OCI-LY7 (cell line): Measurements from ENCODE around the gene C12orf56. TPM values are rescaled to one million over a fixed set of nuclear protein-coding genes. Genes with fewer than 3 reads are reported as not detected.

Experiments used
- BruUV-seq: library from RNA; stranded (reverse); fragments of 400-500 nt; replicated peaks from 2 replicates; lab custom pipeline; 2021; lab: Mats Ljungman, UMichigan
- CTCF ChIA-PET: fragments of 300-600 bp; sonication (Branson Sonifier 250); formaldehyde crosslinking; loops from one replicate; lab custom pipeline; 2022; ENCODE audit warnings: antibody characterized with exemption; ENCODE audit not compliant: unreplicated experiment; lab: Charles Lee
- POLR2A ChIA-PET: fragments of 300-600 bp; sonication (Branson Sonifier 250); formaldehyde crosslinking; loops from one replicate; lab custom pipeline; 2022; ENCODE audit warnings: antibody characterized with exemption; lab: Charles Lee
- DNase-seq: peaks from one replicate; pipeline ENCODE4 v3.0.0-alpha.2; 2015; ENCODE audit warnings: low spot score
- H2AFZ ChIP-seq: fragments of 200-600 bp; sonication (generic), shearing (Covaris generic); 2 replicates; pipeline ENCODE4 v1.6.1; 2014; ENCODE audit warnings: mild to moderate bottlenecking, antibody characterized with exemption, low read length, moderate library complexity
- H3K27ac ChIP-seq: fragments of 200-600 bp; sonication (generic); 2 replicates; pipeline ENCODE4 v1.5.1; 2014; ENCODE audit warnings: mixed run types, low read depth, mild to moderate bottlenecking, moderate library complexity, low read length, inconsistent platforms; ENCODE audit not compliant: poor library complexity, severe bottlenecking
- H3K36me3 ChIP-seq: fragments of 200-600 bp; sonication (generic); 2 replicates; pipeline ENCODE4 v1.6.1; 2014; ENCODE audit warnings: mild to moderate bottlenecking, antibody characterized with exemption, low read length, moderate library complexity, mixed read lengths; ENCODE audit not compliant: insufficient read depth
- H3K4me1 ChIP-seq: fragments of 200-600 bp; sonication (generic); 2 replicates; pipeline ENCODE4 v1.5.1; 2014; ENCODE audit warnings: mild to moderate bottlenecking, low read length; ENCODE audit not compliant: insufficient read depth, poor library complexity, severe bottlenecking
- H3K4me2 ChIP-seq: fragments of 200-600 bp; sonication (generic); 2 replicates; pipeline ENCODE4 v1.6.1; 2014; ENCODE audit warnings: mild to moderate bottlenecking, low read length
- H3K4me3 ChIP-seq: fragments of 200-600 bp; sonication (generic); 2 replicates; pipeline ENCODE4 v1.5.1; 2014; ENCODE audit warnings: mild to moderate bottlenecking, low read depth, low read length; ENCODE audit not compliant: poor library complexity, severe bottlenecking
- H3K79me2 ChIP-seq: fragments of 200-600 bp; sonication (generic); 2 replicates; pipeline ENCODE4 v1.6.1; 2016; ENCODE audit warnings: low read depth, mild to moderate bottlenecking, low read length, moderate library complexity, mixed read lengths; ENCODE audit not compliant: insufficient read depth
- H3K9me2 ChIP-seq: fragments of 200-600 bp; sonication (generic); 2 replicates; pipeline ENCODE4 v1.6.1; 2016; ENCODE audit warnings: mild to moderate bottlenecking, low read length, mixed read lengths; ENCODE audit not compliant: insufficient read depth
- H3K9me3 ChIP-seq: fragments of 200-600 bp; sonication (generic); 2 replicates; pipeline ENCODE4 v1.6.1; 2014; ENCODE audit warnings: mild to moderate bottlenecking, mixed run types, low read length, mixed read lengths
- H4K20me1 ChIP-seq: fragments of 200-600 bp; sonication (generic); 2 replicates; pipeline ENCODE4 v1.6.1; 2014; ENCODE audit warnings: mild to moderate bottlenecking, antibody characterized with exemption, low read length, moderate library complexity, mixed read lengths; ENCODE audit not compliant: insufficient read depth
- EZH2phosphoT487 ChIP-seq: fragments of 200-600 bp; sonication (generic); IDR thresholded peaks from 2 replicates; pipeline ENCODE4 v1.6.1; 2018; ENCODE audit warnings: low read depth, borderline replicate concordance, mild to moderate bottlenecking, mixed run types, antibody characterized with exemption, low read length, moderate library complexity, mixed read lengths
- intact Hi-C: fragments of 100-400 bp; cut with micrococcal nuclease; formaldehyde crosslinking; loops from one replicate; pipeline ENCODE4 v1.10.0; 2022; ENCODE audit not compliant: unreplicated experiment
- total RNA-seq, 2 experiments: library from RNA; depleted of rRNA in 1 of 2; stranded (reverse); fragments of >200 nt in 1 of 2; shearing (Covaris generic) in 1 of 2; gene quantifications; 2 replicates each; pipeline ENCODE4 v1.2.3, GENCODE V29; 2014 to 2022
- TF ChIP-seq, protein P1 (sequence below): fragments of 200-600 bp; sonication (generic); conservative IDR thresholded peaks from 2 replicates; pipeline ENCODE4 v1.5.1; 2014; ENCODE audit warnings: mild to moderate bottlenecking, antibody characterized with exemption, low read length, moderate library complexity, mixed read lengths

The C12orf56 gene
- total RNA-seq, 2 experiments from 2014 or later = not detected

- ChIA-PET POLR2A (no interaction called here), CTCF (interaction anchor here (0.6 kb wide), 1 partner anchor 131 kb away, joined by 3 read pairs; no protein-coding TSS in a partner anchor)
- BruUV-seq = no TSS peak
- H4K20me1 ChIP-seq = no peaks in the 10 kb centered on the region
- H3K36me3 ChIP-seq = no peaks in the 10 kb centered on the region
- no peaks in the 10 kb centered on the region for H3K9me3 ChIP-seq
- no peaks in the 10 kb centered on the region for H3K79me2 ChIP-seq
- no peak overlapping the region for H3K27ac ChIP-seq
- H2AFZ ChIP-seq = no peak overlapping the region
- no peak for TF ChIP-seq EZH2phosphoT487
- TF ChIP-seq, protein P1, sequence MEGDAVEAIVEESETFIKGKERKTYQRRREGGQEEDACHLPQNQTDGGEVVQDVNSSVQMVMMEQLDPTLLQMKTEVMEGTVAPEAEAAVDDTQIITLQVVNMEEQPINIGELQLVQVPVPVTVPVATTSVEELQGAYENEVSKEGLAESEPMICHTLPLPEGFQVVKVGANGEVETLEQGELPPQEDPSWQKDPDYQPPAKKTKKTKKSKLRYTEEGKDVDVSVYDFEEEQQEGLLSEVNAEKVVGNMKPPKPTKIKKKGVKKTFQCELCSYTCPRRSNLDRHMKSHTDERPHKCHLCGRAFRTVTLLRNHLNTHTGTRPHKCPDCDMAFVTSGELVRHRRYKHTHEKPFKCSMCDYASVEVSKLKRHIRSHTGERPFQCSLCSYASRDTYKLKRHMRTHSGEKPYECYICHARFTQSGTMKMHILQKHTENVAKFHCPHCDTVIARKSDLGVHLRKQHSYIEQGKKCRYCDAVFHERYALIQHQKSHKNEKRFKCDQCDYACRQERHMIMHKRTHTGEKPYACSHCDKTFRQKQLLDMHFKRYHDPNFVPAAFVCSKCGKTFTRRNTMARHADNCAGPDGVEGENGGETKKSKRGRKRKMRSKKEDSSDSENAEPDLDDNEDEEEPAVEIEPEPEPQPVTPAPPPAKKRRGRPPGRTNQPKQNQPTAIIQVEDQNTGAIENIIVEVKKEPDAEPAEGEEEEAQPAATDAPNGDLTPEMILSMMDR = no peak
- intact Hi-C loops = no loop called here
- no peak overlapping the region for H3K4me3 ChIP-seq
- no peaks in the 10 kb centered on the region for H3K4me1 ChIP-seq
- no peaks in the 10 kb centered on the region for H3K9me2 ChIP-seq
- DNase-seq = no peak
- H3K4me2 ChIP-seq = no peak overlapping the region
These were observed 153.2 kb downstream of the C12orf56 start for GRCh38 chr12:64237382-64237781.

DNA sequence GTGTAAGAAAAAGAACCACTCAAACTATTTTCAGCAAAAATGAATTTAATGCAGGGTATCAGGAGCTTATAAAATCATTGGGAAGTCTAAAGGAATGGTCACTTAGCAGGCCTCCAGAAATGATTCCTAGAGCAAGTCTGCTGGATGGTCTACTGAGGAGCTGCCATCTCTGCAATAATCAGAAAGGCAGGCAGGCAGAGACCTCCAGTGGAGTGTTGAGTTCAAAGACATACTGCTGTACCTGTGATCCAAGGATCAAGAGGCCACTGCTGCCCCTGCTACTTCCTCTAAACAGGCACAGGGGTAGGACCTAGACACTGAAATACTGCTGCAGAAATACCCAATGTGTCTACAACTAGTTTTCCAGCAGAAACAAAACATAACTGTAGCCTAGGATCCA lies 154.0 kb downstream of the C12orf56 start:
- Histone ChIP-seq H3K79me2 (no peaks in the 10 kb centered on the region), H3K4me2 (no peak overlapping the region), H2AFZ (no peak overlapping the region), H3K27ac (no peak overlapping the region), H3K4me3 (no peak overlapping the region), H3K9me2 (no peaks in the 10 kb centered on the region), H3K36me3 (no peaks in the 10 kb centered on the region), H3K9me3 (no peaks in the 10 kb centered on the region), H3K4me1 (no peaks in the 10 kb centered on the region), H4K20me1 (no peaks in the 10 kb centered on the region)
- ChIA-PET POLR2A (interaction anchor here (0.6 to 1.0 kb wide), 3 partner anchors 12 to 561 kb away, joined by 3 to 5 read pairs (median 3); no protein-coding TSS in a partner anchor), CTCF (no interaction called here)
- intact Hi-C loops = no loop called here
- DNase-seq = no peak
- BruUV-seq = no TSS peak
- TF ChIP-seq EZH2phosphoT487 = no peak
- TF ChIP-seq, protein P1 = no peak

DNA sequence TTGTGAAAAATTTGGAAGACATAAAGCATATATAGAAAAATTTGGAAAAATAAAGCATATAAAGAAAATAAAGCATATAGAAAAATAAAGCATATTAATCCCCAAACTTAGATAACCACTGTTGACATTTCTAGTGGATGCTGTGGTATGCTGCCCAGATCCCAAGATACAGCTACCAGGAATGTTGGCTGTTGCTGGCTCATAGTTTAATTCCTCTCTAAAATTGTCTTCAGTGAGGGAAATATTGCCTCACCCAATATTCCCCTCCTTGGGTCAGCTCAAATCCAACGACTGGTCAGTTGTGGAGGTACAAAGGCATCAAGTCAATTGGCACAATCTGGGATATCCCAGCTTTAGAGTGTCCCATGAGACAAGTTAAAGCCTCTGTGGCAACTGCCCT lies 158.4 kb downstream of the C12orf56 start:
- POLR2A ChIA-PET = no interaction called here
- H3K27ac ChIP-seq = no peak overlapping the region
- no peaks in the 10 kb centered on the region for H3K36me3 ChIP-seq
- CTCF ChIA-PET = no interaction called here
- H3K4me3 ChIP-seq = no peak overlapping the region
- H3K79me2 ChIP-seq = no peaks in the 10 kb centered on the region
- no peaks in the 10 kb centered on the region for H3K4me1 ChIP-seq
- no peaks in the 10 kb centered on the region for H3K9me3 ChIP-seq
- no peaks in the 10 kb centered on the region for H3K9me2 ChIP-seq
- DNase-seq = no peak
- H2AFZ ChIP-seq = no peak overlapping the region
- H4K20me1 ChIP-seq = no peaks in the 10 kb centered on the region
- intact Hi-C loops = no loop called here
- no TSS peak for BruUV-seq
- no peak for TF ChIP-seq EZH2phosphoT487
- TF ChIP-seq, protein P1 = no peak
- no peak overlapping the region for H3K4me2 ChIP-seq
